Neural cell (in vitro differentiated cells): ENCODE measurements around the gene SLC5A9.

Experiments
- EP300 ChIP-seq: fragments of 450-650 bp; conservative IDR thresholded peaks from 2 replicates; pipeline ENCODE4 v1.6.1; 2014; ENCODE audit warnings: antibody characterized with exemption, mild to moderate bottlenecking, moderate library complexity; ENCODE audit not compliant: poor library complexity, severe bottlenecking
- EZH2 ChIP-seq: fragments of 200-600, 300-800 bp; shearing (Covaris generic), sonication (generic); IDR thresholded peaks from 2 replicates; pipeline ENCODE4 v1.6.1; 2014; ENCODE audit warnings: antibody characterized with exemption, low read length, borderline replicate concordance, mild to moderate bottlenecking; ENCODE audit not compliant: insufficient read depth, poor library complexity, severe bottlenecking
- MXI1 ChIP-seq: fragments of 450-650 bp; conservative IDR thresholded peaks from 2 replicates; pipeline ENCODE4 v1.6.1; 2014; ENCODE audit warnings: antibody characterized with exemption, mild to moderate bottlenecking; ENCODE audit not compliant: poor library complexity, severe bottlenecking
- POLR2AphosphoS5 ChIP-seq: IDR thresholded peaks from 2 replicates; pipeline ENCODE4 v1.6.1; 2012
- REST ChIP-seq: IDR thresholded peaks from 2 replicates; pipeline ENCODE4 v1.6.1; 2012; ENCODE audit warnings: borderline replicate concordance
- TAF1 ChIP-seq: IDR thresholded peaks from 2 replicates; pipeline ENCODE4 v1.6.1; 2012; ENCODE audit warnings: low read depth
- TF ChIP-seq, protein P1 (sequence below): fragments of 450-650 bp; IDR thresholded peaks from 2 replicates; pipeline ENCODE4 v1.5.1; 2014; ENCODE audit warnings: antibody characterized with exemption, mild to moderate bottlenecking, moderate library complexity; ENCODE audit not compliant: poor library complexity, severe bottlenecking

DNA sequence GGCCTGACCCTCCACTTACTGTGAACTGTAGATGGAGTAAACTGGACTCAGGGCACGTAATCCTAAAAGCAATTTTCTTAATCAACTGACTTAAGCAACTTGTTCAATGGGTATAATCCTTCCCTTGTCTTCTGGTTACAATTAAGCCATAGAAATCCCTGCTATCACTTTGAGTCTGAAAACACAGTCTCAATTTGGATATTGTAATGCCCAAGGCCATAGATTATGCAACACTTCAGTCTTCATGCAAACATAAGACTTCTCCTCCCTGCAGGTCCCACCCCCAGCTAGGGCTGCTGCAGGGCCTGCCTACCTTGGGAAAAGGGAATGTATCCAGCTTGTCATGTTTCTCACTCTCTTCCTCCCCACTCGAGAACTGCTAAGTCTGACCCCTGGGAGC is 6.2 kb upstream of the SLC5A9 start:
- TF ChIP-seq, protein P1, sequence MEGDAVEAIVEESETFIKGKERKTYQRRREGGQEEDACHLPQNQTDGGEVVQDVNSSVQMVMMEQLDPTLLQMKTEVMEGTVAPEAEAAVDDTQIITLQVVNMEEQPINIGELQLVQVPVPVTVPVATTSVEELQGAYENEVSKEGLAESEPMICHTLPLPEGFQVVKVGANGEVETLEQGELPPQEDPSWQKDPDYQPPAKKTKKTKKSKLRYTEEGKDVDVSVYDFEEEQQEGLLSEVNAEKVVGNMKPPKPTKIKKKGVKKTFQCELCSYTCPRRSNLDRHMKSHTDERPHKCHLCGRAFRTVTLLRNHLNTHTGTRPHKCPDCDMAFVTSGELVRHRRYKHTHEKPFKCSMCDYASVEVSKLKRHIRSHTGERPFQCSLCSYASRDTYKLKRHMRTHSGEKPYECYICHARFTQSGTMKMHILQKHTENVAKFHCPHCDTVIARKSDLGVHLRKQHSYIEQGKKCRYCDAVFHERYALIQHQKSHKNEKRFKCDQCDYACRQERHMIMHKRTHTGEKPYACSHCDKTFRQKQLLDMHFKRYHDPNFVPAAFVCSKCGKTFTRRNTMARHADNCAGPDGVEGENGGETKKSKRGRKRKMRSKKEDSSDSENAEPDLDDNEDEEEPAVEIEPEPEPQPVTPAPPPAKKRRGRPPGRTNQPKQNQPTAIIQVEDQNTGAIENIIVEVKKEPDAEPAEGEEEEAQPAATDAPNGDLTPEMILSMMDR = no peak
- TF ChIP-seq REST = no peak
- no peak for TF ChIP-seq EP300
- no peak for TF ChIP-seq TAF1
- TF ChIP-seq MXI1 = no peak
- TF ChIP-seq POLR2AphosphoS5 = no peak
- TF ChIP-seq EZH2 = no peak
